Parathyroid adenoma (tissue), 2 donors: Measurements from ENCODE around the gene FLAD1.

ENCODE experiments used
- H2AFZ ChIP-seq: fragments of 300-600 bp; sonication (generic); one replicate; pipeline ENCODE4 v1.7.0; 2017; ENCODE audit warnings: antibody characterized with exemption, mild to moderate bottlenecking
- H3K27ac ChIP-seq: fragments of 300-600 bp; sonication (generic); one replicate; pipeline ENCODE4 v1.7.0; 2017
- H3K27me3 ChIP-seq: fragments of 300-600 bp; sonication (generic); one replicate; pipeline ENCODE4 v1.7.0; 2017; ENCODE audit warnings: low read length; ENCODE audit not compliant: control insufficient read depth, insufficient read depth
- H3K36me3 ChIP-seq: fragments of 300-600 bp; sonication (generic); one replicate; pipeline ENCODE4 v1.7.0; 2017; ENCODE audit warnings: low read length; ENCODE audit not compliant: control insufficient read depth, insufficient read depth
- H3K4me1 ChIP-seq: fragments of 300-600 bp; sonication (generic); one replicate; pipeline ENCODE4 v1.7.0; 2017; ENCODE audit warnings: control low read depth
- H3K4me2 ChIP-seq: fragments of 300-600 bp; sonication (generic); one replicate; pipeline ENCODE4 v1.7.0; 2017; ENCODE audit warnings: low read length
- H3K4me3 ChIP-seq: fragments of 300-600 bp; sonication (generic); one replicate; pipeline ENCODE4 v1.7.0; 2017; ENCODE audit warnings: low read depth, low read length
- H3K79me2 ChIP-seq: fragments of 300-600 bp; sonication (generic); one replicate; pipeline ENCODE4 v1.7.0; 2017; ENCODE audit warnings: control low read depth
- H3K9ac ChIP-seq: fragments of 300-600 bp; sonication (generic); one replicate; pipeline ENCODE4 v1.7.0; 2017; ENCODE audit warnings: mild to moderate bottlenecking
- H3K9me3 ChIP-seq: fragments of 300-600 bp; sonication (generic); one replicate; pipeline ENCODE4 v1.7.0; 2017; ENCODE audit warnings: low read length; ENCODE audit not compliant: control insufficient read depth
- CTCF ChIP-seq: fragments of 300-600 bp; sonication (generic); IDR thresholded peaks from one replicate; pipeline ENCODE4 v1.7.0; 2017; ENCODE audit warnings: antibody characterized with exemption, mild to moderate bottlenecking
- donor health status: primary hyperparathyroidism.

The FLAD1 gene

DNA sequence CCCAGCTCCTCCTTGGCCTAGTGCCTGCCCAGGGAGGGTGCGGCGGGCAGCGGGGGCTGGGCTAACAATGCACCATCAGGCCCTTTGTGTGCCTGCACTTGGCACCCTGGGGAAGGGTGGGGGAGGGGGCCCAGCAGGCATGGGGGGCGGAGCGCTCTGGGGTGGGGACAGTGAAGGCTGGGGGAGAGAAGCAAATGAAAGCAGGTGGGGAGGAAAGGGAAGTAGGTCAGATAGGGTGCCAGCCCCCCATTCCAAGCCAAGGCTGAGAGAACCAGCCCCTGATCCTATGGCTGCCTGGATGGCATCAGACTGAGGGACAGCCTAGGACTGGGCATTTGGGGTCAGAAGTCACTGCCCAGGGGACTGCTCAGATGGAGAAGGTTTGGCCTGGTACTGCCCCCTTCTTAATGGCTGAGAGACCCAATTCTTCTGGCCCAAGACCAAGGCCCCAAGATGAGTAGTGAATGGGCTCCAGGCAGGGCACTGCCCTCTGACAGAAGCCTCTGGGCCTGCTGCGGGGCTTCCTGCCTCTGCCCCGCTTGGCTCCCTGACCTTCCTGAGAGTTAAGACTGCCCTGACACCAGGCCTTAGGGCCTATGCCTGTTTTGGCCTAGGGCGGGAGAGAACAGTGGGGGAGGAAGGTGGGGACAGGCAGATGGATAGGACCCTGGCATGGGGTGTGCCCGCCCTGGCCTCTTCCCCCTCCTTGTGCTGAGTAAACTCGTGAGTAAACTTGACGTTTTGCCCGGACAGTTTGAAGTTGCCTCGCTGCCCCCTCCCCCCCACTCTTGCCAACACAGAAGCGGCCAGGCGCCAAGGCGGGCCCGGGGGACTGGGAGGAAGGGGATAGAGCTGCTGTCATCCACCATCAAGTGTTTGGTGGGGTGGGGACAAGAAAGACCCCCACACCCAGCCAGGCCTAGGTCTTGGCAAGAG, 22.2 kb downstream of the FLAD1 start:
- Histone ChIP-seq H3K9ac (no peak overlapping the region), H3K4me2 (peak overlapping the region; percentile 99), H3K4me3 (peak overlapping the region; percentile 99), H3K4me1 (peaks cover 10% of the 10 kb centered on the region), H3K27me3 (no peaks in the 10 kb centered on the region), H3K27ac (peak overlapping the region; percentile 54), H3K9me3 (no peaks in the 10 kb centered on the region), H3K36me3 (no peaks in the 10 kb centered on the region), H2AFZ (no peak overlapping the region), H3K79me2 (peaks cover 7% of the 10 kb centered on the region)
- no peak for TF ChIP-seq CTCF

DNA sequence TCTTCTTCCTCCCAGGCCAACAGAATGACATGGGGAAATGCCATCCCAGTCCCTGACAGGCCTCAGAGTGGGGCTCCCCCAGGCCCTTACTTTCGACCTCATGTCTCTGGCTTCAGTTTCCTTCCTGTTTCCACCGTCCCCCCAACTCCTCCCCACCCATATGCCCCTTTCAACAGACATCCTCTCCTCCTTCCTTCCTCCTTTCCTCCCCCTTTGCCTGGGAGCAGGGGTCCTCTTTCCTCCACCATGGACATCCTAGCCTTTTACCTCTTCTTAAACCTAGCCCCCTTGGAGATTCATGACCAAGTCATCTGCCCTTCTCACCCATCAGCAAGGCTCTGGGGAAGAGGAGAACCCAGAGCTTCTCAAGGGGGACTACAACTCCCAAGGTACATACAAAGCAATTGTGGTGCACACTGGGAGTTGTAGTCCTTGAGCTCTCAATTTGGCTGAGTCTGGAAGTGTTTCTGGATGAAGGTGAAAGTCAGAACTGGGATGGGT, 23.5 kb downstream of the FLAD1 start:
- Histone ChIP-seq H3K4me2 (no peak overlapping the region), H3K79me2 (peaks cover 7% of the 10 kb centered on the region), H3K27me3 (no peaks in the 10 kb centered on the region), H3K4me3 (no peak overlapping the region), H2AFZ (no peak overlapping the region), H3K9me3 (no peaks in the 10 kb centered on the region), H3K9ac (no peak overlapping the region), H3K4me1 (peaks cover 10% of the 10 kb centered on the region), H3K27ac (no peak overlapping the region), H3K36me3 (no peaks in the 10 kb centered on the region)
- no peak for TF ChIP-seq CTCF

DNA sequence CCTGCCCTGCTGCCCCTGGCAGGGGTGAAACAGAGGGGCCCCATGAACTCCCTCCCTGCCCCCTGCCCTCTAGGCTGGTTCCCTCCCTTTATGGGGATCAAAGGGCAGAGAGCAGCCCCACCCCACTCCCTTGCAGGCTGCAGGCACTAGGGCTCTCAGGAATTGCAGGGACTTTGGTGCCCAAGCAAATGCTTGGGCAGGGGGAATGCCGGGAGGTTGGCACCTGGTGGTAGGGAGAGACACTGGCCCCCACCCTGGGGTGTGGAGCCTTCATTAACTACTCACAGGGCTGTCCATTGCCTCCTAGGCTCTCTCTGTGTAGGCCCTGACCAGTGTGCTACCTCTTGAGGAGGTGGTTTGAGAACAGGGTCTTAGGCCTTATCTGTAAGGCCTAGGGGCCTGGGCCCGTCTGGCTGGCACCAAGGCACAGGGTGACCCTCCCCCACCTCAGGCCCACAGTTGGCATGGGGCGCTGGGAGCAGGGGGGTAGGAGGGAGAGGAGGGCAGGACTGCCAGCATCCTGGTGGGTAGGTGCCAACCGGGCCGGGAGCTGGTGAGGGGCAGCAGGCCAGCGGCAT, 24.2 kb downstream of the FLAD1 start:
- Histone ChIP-seq H3K27me3 (no peaks in the 10 kb centered on the region), H3K4me1 (peaks cover 12% of the 10 kb centered on the region), H3K36me3 (no peaks in the 10 kb centered on the region), H3K27ac (no peak overlapping the region), H3K9ac (no peak overlapping the region), H3K9me3 (no peaks in the 10 kb centered on the region), H3K4me3 (no peak overlapping the region), H3K4me2 (no peak overlapping the region), H3K79me2 (peaks cover 7% of the 10 kb centered on the region), H2AFZ (no peak overlapping the region)
- no peak for TF ChIP-seq CTCF

GRCh38 chr1:155008015-155008941, 25.1 kb downstream of the FLAD1 start:
- no peaks in the 10 kb centered on the region for H3K9me3 ChIP-seq
- peaks cover 7% of the 10 kb centered on the region for H3K79me2 ChIP-seq
- H3K27me3 ChIP-seq: no peaks in the 10 kb centered on the region
- H3K36me3 ChIP-seq: no peaks in the 10 kb centered on the region
- TF ChIP-seq CTCF: no peak
- H3K9ac ChIP-seq: no peak overlapping the region
- H3K4me2 ChIP-seq: peak overlapping the region; percentile 19
- H3K4me3 ChIP-seq: no peak overlapping the region
- H3K27ac ChIP-seq: peak overlapping the region; percentile 32
- H2AFZ ChIP-seq: no peak overlapping the region
- H3K4me1 ChIP-seq: peaks cover 16% of the 10 kb centered on the region
